CMK (cell line): ENCODE data around the gene POLR1G.

ENCODE experiments used
- DNase-seq: peaks from one replicate; pipeline ENCODE4 v3.0.0-alpha.2; 2010; ENCODE audit warnings: low read depth

POLR1G gene

GRCh38 chr19:45446295-45446694, 39.9 kb downstream of the POLR1G start:
- DNase-seq = no peak

DNA sequence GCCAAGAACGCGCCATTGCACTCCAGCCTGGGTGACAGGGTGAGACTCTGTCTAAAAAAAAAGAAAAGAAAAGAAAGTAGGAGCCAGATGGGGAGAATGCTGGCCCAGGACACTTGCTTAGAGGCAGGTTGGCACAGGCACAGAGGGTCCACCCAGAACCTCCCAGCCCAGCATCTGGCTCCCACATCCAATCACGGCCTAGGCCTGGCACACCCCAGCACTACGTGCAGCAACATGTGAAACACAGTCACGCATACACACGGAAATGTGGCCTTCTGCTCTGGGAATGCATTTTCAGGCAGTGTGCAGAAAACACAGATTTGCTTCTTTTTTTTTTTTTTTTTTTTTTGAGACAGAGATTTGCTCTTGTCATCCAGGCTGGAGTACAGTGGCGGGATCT, 40.5 kb downstream of the POLR1G start:
- no peak for DNase-seq

GRCh38 chr19:45448425-45448756, 41.9 kb downstream of the POLR1G start:
- DNase-seq = no peak

- no peak for DNase-seq
Measured at GRCh38 chr19:45448887-45449299, 42.4 kb downstream of the POLR1G start.

- DNase-seq = no peak
Measured at GRCh38 chr19:45450012-45450333, 43.5 kb downstream of the POLR1G start.

DNA sequence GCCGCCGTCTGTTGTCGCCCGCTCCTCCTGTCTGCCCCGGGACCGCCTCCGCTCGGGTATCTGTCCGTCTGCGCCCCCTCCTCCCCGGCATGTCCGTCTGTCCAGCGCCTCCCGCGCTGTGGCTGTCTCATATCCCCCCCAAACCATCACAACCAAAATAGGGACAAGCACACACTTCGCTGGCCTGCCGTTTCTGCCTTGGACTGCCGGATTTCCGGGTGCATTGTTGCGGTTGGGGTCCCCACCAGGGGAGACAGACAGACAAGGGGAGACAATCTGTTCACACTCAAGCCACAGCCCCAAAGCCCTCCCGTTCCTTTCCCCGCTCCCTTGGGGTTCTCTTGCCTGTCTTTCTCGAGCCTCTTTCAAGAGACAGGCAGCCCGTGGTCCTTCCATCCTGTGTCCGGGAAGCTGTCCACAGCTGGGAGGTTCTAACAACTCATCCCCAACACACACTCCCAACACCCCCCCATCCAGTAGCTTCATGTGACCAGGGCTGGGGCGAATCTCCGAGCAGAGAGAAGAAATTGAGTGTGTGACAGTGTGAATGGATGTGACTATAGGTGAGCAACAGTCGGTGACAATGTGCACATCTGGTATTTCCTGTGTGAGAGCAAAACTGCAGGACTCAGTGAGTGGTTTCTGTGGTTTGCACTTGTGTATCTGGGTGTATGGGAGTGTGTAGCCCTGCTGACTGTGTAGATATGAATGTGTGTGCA, 44.8 kb downstream of the POLR1G start:
- DNase-seq = no peak

DNA sequence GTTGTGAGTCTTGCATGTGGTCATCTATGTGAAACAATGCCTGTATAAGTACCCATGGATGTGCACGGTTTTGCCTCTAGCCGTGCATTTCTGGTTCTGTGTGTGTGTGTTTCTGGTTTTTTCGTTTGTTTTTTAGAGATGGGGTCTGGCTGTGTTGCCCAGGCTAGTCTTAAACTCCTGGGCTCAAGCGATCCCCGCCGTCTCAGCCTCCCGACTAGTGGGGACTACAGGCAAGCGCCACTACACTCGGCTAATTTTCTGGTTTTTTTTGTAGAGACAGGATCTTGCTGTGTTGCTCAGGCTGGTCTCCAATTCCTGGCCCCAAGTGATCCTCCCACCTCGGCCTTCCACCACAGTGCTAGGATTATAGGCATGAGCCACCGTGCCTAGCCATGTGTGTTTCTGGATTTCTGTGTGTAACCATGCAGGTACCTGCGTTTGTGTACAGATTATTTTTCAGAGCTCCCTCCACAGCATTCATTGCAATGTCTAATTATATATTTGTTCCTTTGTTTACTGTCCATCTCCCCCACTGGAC, 45.5 kb downstream of the POLR1G start:
- DNase-seq = no peak

- DNase-seq = peak; percentile 80
Measured at GRCh38 chr19:45455707-45456499, 49.5 kb downstream of the POLR1G start.

DNA sequence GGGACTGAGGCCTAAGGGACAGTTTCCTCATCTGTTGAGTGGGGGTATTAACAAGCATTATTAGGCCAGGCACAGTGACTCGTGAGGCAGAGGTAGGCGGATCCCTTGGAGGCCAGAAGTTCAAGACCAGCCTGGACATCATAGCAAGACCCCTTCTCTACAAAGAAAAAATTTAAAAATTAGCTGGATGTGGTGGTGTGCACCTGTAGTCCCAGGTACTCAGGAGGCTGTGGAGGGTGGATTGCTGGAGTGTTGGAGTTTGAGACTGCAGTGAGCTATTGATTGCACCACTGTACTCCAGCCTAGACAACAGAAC, 50.0 kb downstream of the POLR1G start:
- no peak for DNase-seq

- no peak for DNase-seq
Measured at GRCh38 chr19:45457776-45458175, 51.3 kb downstream of the POLR1G start.
